ENCODE measurements around the gene GRAMD1C.

GRAMD1C gene

GRCh38 chr3:113927556-113927955 is 89.0 kb downstream of the GRAMD1C start:
- peak; percentile 29 for DNase-seq (ENCODE audit: low read depth, low spot score)
- no peak overlapping the region for H3K4me3 ChIP-seq (ENCODE audit: low read length)

GRCh38 chr3:113946831-113947230 is 108.2 kb downstream of the GRAMD1C start:
- H3K4me3 ChIP-seq (ENCODE audit: low read length) = peak overlapping the region; percentile 55
- DNase-seq (ENCODE audit: low read depth, low spot score) = no peak

GRCh38 chr3:113947372-113948014 is 108.9 kb downstream of the GRAMD1C start, which contains the start of gene ZDHHC23:
TSS of gene ZDHHC23 (plus strand) at chr3:113948013. CDS start at chr3:113948803, 790 bp downstream.
- DNase-seq (ENCODE audit: low read depth, low spot score) = no peak
- peak within 1 kb of the TSS; percentile 70 for H3K4me3 ChIP-seq (ENCODE audit: low read length)

GRCh38 chr3:113948015-113948917 is 109.7 kb downstream of the GRAMD1C start:
- DNase-seq (ENCODE audit: low read depth, low spot score) = no peak
- peak overlapping the region; percentile 70 for H3K4me3 ChIP-seq (ENCODE audit: low read length)

GRCh38 chr3:113952921-113953320 is 114.3 kb downstream of the GRAMD1C start:
- no peak overlapping the region for H3K4me3 ChIP-seq (ENCODE audit: low read length)
- no peak for DNase-seq (ENCODE audit: low read depth, low spot score)

- no peak overlapping the region for H3K4me3 ChIP-seq (ENCODE audit: low read length)
- DNase-seq (ENCODE audit: low read depth, low spot score) = peak; percentile 28
Measured at GRCh38 chr3:113953677-113954076, 115.1 kb downstream of the GRAMD1C start.

GRCh38 chr3:113954091-113954685 is 115.6 kb downstream of the GRAMD1C start:
- H3K4me3 ChIP-seq (ENCODE audit: low read length) = no peak overlapping the region
- no peak for DNase-seq (ENCODE audit: low read depth, low spot score)

- no peak for DNase-seq (ENCODE audit: low read depth, low spot score)
- H3K4me3 ChIP-seq (ENCODE audit: low read length) = no peak overlapping the region
Measured at GRCh38 chr3:113963879-113964278, 125.3 kb downstream of the GRAMD1C start.

GRCh38 chr3:113966172-113966571 is 127.6 kb downstream of the GRAMD1C start:
- H3K4me3 ChIP-seq (ENCODE audit: low read length) = no peak overlapping the region
- no peak for DNase-seq (ENCODE audit: low read depth, low spot score)

GRCh38 chr3:113968986-113969385 is 130.4 kb downstream of the GRAMD1C start:
- no peak overlapping the region for H3K4me3 ChIP-seq (ENCODE audit: low read length)
- DNase-seq (ENCODE audit: low read depth, low spot score) = no peak

- H3K4me3 ChIP-seq (ENCODE audit: low read length) = no peak overlapping the region
- no peak for DNase-seq (ENCODE audit: low read depth, low spot score)
Measured at GRCh38 chr3:113977822-113978221, 139.2 kb downstream of the GRAMD1C start.

GRCh38 chr3:113979916-113980315 is 141.3 kb downstream of the GRAMD1C start:
- H3K4me3 ChIP-seq (ENCODE audit: low read length) = no peak overlapping the region
- DNase-seq (ENCODE audit: low read depth, low spot score) = no peak

- H3K4me3 ChIP-seq (ENCODE audit: low read length) = no peak overlapping the region
- DNase-seq (ENCODE audit: low read depth, low spot score) = no peak
Measured at GRCh38 chr3:113981803-113982202, 143.2 kb downstream of the GRAMD1C start.

GRCh38 chr3:113983544-113983943 is 145.0 kb downstream of the GRAMD1C start:
- no peak for DNase-seq (ENCODE audit: low read depth, low spot score)
- H3K4me3 ChIP-seq (ENCODE audit: low read length) = no peak overlapping the region

GRCh38 chr3:113985541-113985940 is 147.0 kb downstream of the GRAMD1C start:
- DNase-seq (ENCODE audit: low read depth, low spot score) = peak; percentile 10
- no peak overlapping the region for H3K4me3 ChIP-seq (ENCODE audit: low read length)

Measured in Jurkat, Clone E6-1 (cell line).